ENCODE data around the gene HAUS7.

The HAUS7 gene

DNA sequence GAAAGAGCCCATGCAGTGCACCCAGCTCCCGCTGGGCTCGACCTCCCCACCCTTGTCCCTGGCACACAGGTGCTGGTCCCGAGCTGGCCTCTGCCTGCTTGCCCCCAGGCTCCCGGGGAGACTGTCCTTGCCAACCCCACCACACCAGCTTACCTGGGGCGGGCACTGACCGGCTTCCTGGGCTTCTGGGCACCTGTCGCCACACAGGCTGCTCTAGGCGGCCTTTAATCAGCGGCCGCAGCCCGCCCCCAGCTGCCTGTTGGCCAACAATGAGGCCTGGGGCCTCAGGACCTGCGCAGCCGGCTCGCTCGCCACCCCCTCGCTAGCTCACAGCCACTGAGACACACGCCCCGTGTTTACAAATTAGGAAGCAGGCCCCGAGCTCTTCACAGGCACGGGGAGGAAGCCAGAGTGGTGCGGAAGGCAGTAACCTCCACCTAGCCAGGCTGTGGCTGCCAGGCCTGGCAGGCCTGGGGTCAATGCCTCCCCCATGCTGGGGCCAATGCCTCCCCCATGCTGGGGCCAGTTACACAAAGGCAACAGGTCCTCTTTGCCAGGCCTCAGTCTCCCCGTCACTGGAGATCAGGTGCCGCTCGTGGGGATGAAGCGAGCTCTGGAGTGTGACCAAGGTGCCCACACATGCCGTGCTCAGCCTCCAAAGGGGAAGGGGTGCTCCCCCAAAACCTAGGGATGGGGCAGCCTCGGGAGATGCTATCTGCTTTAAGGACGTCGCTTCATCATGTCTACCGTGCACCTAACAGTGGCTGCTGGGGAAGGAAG is 24.3 kb downstream of the HAUS7 start, which contains the start of gene TREX2:
Gene TREX2 (minus strand): TSS at position 201 of the 780 bp plus-strand sequence. CDS start 626 bp downstream, outside the sequence.
- Histone ChIP-seq H3K4me3 (ENCODE audit: low read length, poor library complexity, severe bottlenecking) (no peak within 1 kb of the TSS), H3K9me3 (ENCODE audit: insufficient read depth, low read depth, low read length) (no peaks in the 10 kb centered on the region), H3K4me2 (ENCODE audit: low read depth, low read length, poor library complexity, severe bottlenecking) (no peak within 1 kb of the TSS), H3K27me3 (ENCODE audit: insufficient read depth, low read length, poor library complexity, severe bottlenecking) (no peaks in the 10 kb centered on the region), H4K20me1 (ENCODE audit: insufficient read depth, low read length, poor library complexity, severe bottlenecking) (no peaks in the 10 kb centered on the region), H3F3A (ENCODE audit: low read depth) (no peaks in the 10 kb centered on the region), H2AFZ (ENCODE audit: low read length) (no peak within 1 kb of the TSS), H3K36me3 (ENCODE audit: insufficient read depth, low read length) (no peaks in the 10 kb centered on the region), H3K4me1 (ENCODE audit: insufficient read depth, low read length, poor library complexity, severe bottlenecking) (no peaks in the 10 kb centered on the region), H3K79me2 (ENCODE audit: insufficient read depth, low read length) (no peaks in the 10 kb centered on the region), H3K9ac (ENCODE audit: low read depth, low read length, poor library complexity, severe bottlenecking) (no peak within 1 kb of the TSS), H3K9me2 (replicated peaks; ENCODE audit: low read depth, low read length) (no peaks in the 10 kb centered on the region)
- TF ChIP-seq EZH2phosphoT487 (IDR thresholded peaks at IDR 0.05; ENCODE audit: borderline replicate concordance) = no peak
- TF ChIP-seq, protein P1, sequence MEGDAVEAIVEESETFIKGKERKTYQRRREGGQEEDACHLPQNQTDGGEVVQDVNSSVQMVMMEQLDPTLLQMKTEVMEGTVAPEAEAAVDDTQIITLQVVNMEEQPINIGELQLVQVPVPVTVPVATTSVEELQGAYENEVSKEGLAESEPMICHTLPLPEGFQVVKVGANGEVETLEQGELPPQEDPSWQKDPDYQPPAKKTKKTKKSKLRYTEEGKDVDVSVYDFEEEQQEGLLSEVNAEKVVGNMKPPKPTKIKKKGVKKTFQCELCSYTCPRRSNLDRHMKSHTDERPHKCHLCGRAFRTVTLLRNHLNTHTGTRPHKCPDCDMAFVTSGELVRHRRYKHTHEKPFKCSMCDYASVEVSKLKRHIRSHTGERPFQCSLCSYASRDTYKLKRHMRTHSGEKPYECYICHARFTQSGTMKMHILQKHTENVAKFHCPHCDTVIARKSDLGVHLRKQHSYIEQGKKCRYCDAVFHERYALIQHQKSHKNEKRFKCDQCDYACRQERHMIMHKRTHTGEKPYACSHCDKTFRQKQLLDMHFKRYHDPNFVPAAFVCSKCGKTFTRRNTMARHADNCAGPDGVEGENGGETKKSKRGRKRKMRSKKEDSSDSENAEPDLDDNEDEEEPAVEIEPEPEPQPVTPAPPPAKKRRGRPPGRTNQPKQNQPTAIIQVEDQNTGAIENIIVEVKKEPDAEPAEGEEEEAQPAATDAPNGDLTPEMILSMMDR (conservative IDR thresholded peaks at IDR 0.05; ENCODE audit: low read length) = no peak

DNA sequence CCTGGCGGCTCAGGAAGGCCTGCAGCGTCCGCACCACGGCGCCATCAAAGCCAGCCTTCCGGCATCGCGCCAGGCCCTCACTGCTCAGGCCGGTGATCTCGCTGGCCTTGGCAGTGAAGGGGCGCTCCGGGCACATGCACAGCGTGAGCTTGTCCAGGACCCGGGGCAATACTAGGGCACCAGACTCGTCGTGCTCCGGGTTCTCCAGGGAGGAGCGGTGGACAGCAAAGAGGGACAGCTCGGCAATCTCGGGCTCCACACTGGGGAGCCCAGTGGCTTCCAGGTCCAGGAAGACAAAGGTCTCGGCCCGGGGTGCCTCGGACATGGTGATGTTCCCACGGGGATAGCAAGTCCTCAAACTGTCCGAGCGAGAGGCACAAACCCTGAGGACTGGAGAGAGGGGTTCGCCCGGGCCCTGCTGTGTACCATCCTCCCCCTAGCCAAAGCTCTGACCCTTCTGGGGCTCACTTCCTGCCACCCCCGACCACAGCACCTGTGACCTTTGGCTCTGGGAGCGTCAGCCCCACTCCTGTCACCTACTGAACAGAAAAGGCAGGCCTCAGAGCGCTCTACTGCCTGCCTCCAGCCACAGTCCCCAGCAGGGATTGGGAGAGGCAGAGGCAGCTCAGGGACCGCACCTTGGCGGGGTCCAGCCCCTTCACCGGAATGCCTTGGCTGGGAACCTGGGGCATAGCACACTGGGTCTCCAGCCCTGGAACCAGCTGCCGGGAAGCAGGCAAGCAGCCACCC is 25.1 kb downstream of the HAUS7 start:
- no peaks in the 10 kb centered on the region for H3K4me1 ChIP-seq (ENCODE audit: insufficient read depth, low read length, poor library complexity, severe bottlenecking)
- H3K9ac ChIP-seq (ENCODE audit: low read depth, low read length, poor library complexity, severe bottlenecking) = no peak overlapping the region
- no peak overlapping the region for H3K4me2 ChIP-seq (ENCODE audit: low read depth, low read length, poor library complexity, severe bottlenecking)
- no peaks in the 10 kb centered on the region for H3K36me3 ChIP-seq (ENCODE audit: insufficient read depth, low read length)
- no peaks in the 10 kb centered on the region for H3K79me2 ChIP-seq (ENCODE audit: insufficient read depth, low read length)
- H3K9me2 ChIP-seq (replicated peaks; ENCODE audit: low read depth, low read length) = no peaks in the 10 kb centered on the region
- H3K4me3 ChIP-seq (ENCODE audit: low read length, poor library complexity, severe bottlenecking) = no peak overlapping the region
- no peaks in the 10 kb centered on the region for H3F3A ChIP-seq (ENCODE audit: low read depth)
- H3K9me3 ChIP-seq (ENCODE audit: insufficient read depth, low read depth, low read length) = no peaks in the 10 kb centered on the region
- no peaks in the 10 kb centered on the region for H4K20me1 ChIP-seq (ENCODE audit: insufficient read depth, low read length, poor library complexity, severe bottlenecking)
- TF ChIP-seq EZH2phosphoT487 (IDR thresholded peaks at IDR 0.05; ENCODE audit: borderline replicate concordance) = no peak
- TF ChIP-seq, protein P1 (conservative IDR thresholded peaks at IDR 0.05; ENCODE audit: low read length) = no peak
- no peaks in the 10 kb centered on the region for H3K27me3 ChIP-seq (ENCODE audit: insufficient read depth, low read length, poor library complexity, severe bottlenecking)
- H2AFZ ChIP-seq (ENCODE audit: low read length) = no peak overlapping the region

DNA sequence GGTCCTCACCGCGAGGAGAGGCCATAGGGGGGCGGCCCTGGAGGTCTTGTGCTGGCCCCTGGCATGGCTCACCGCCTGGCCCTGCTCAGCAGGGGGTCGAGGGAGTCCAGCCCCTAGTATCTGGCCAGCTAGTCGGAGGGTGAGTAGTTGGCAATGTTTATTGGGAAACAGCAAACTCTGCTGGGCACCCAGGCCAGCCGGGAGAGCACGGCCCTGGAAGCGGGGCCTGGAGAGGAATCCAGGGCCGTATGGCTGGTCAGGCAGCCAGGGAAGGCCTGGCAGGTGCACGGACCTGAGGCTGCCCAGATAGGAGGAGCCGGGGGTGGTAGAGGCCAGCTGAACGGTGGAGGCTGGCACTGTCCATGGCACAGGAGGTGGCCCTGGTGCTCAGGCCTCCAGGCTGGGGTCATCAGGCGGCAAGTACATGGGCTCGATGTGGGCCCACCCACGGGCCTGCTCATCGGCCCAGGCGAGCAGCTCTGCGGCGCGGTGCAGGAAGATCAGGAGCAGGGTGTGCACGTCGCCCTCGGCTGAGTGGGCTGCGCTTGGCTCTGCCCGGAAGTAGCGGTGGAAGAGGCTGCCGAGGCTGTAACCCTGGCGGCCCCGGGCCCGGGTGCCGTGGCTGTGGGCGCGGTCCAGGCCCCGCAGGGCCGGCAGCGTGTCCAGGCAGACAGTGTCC is 25.9 kb downstream of the HAUS7 start:
- H3K4me2 ChIP-seq (ENCODE audit: low read depth, low read length, poor library complexity, severe bottlenecking) = no peak overlapping the region
- H3K36me3 ChIP-seq (ENCODE audit: insufficient read depth, low read length) = no peaks in the 10 kb centered on the region
- no peak for TF ChIP-seq EZH2phosphoT487 (IDR thresholded peaks at IDR 0.05; ENCODE audit: borderline replicate concordance)
- TF ChIP-seq, protein P1 (conservative IDR thresholded peaks at IDR 0.05; ENCODE audit: low read length) = no peak
- H3K9me2 ChIP-seq (replicated peaks; ENCODE audit: low read depth, low read length) = no peaks in the 10 kb centered on the region
- H3K4me1 ChIP-seq (ENCODE audit: insufficient read depth, low read length, poor library complexity, severe bottlenecking) = no peaks in the 10 kb centered on the region
- no peaks in the 10 kb centered on the region for H3F3A ChIP-seq (ENCODE audit: low read depth)
- H3K27me3 ChIP-seq (ENCODE audit: insufficient read depth, low read length, poor library complexity, severe bottlenecking) = no peaks in the 10 kb centered on the region
- no peaks in the 10 kb centered on the region for H4K20me1 ChIP-seq (ENCODE audit: insufficient read depth, low read length, poor library complexity, severe bottlenecking)
- no peaks in the 10 kb centered on the region for H3K79me2 ChIP-seq (ENCODE audit: insufficient read depth, low read length)
- no peak overlapping the region for H3K9ac ChIP-seq (ENCODE audit: low read depth, low read length, poor library complexity, severe bottlenecking)
- H2AFZ ChIP-seq (ENCODE audit: low read length) = no peak overlapping the region
- H3K4me3 ChIP-seq (ENCODE audit: low read length, poor library complexity, severe bottlenecking) = no peak overlapping the region
- H3K9me3 ChIP-seq (ENCODE audit: insufficient read depth, low read depth, low read length) = no peaks in the 10 kb centered on the region

Data from Loucy (cell line).